ENCODE results near the gene PRAC1.

PRAC1 gene

GRCh38 chr17:48745381-48746275, 23.3 kb upstream of the PRAC1 start:
- peak overlapping the region; percentile 10; the same call in 1 of the 2 replicates for H3K4me2 ChIP-seq
- H3K4me3 ChIP-seq (IDR thresholded peaks at IDR 0.05; ENCODE audit: insufficient read depth, low read depth, low read length): no peak overlapping the region
- H3K27me3 ChIP-seq (ENCODE audit: insufficient read depth, low read depth): peaks cover 9% of the 10 kb centered on the region; the same call in 1 of the 2 replicates

GRCh38 chr17:48740537-48740936, 18.2 kb upstream of the PRAC1 start:
- Histone ChIP-seq H3K79me2 (ENCODE audit: insufficient read depth, low read depth) (no peaks in the 10 kb centered on the region), H3K4me3 (IDR thresholded peaks at IDR 0.05; ENCODE audit: insufficient read depth, low read depth, low read length) (no peak overlapping the region), H3K27me3 (ENCODE audit: insufficient read depth, low read depth) (peaks cover 21% of the 10 kb centered on the region; the same call in 1 of the 2 replicates), H3K4me2 (no peak overlapping the region), H3K27ac (no peak overlapping the region), H2AFZ (ENCODE audit: low read depth) (no peak overlapping the region), H4K20me1 (ENCODE audit: insufficient read depth) (no peaks in the 10 kb centered on the region), H3K36me3 (ENCODE audit: insufficient read depth) (no peaks in the 10 kb centered on the region), H3K9ac (no peak overlapping the region), H3K4me1 (ENCODE audit: low read depth, poor library complexity, severe bottlenecking) (peaks cover 11% of the 10 kb centered on the region)
- no peak for TF ChIP-seq CTCF (conservative IDR thresholded peaks at IDR 0.05; ENCODE audit: low read depth, low read length)

More at GRCh38 chr17:48745381-48746275, 23.3 kb upstream of the PRAC1 start:
- H3K27ac ChIP-seq: no peak overlapping the region
- H3K36me3 ChIP-seq (ENCODE audit: insufficient read depth): no peaks in the 10 kb centered on the region
- H2AFZ ChIP-seq (ENCODE audit: low read depth): no peak overlapping the region
- no peak overlapping the region for H3K9ac ChIP-seq
- H3K4me1 ChIP-seq (ENCODE audit: low read depth, poor library complexity, severe bottlenecking): peaks cover 19% of the 10 kb centered on the region
- H3K79me2 ChIP-seq (ENCODE audit: insufficient read depth, low read depth): no peaks in the 10 kb centered on the region
- H4K20me1 ChIP-seq (ENCODE audit: insufficient read depth): no peaks in the 10 kb centered on the region
- TF ChIP-seq CTCF (conservative IDR thresholded peaks at IDR 0.05; ENCODE audit: low read depth, low read length): no peak

- Histone ChIP-seq H3K4me1 (ENCODE audit: low read depth, poor library complexity, severe bottlenecking) (no peaks in the 10 kb centered on the region), H3K27me3 (ENCODE audit: insufficient read depth, low read depth) (peaks cover 30% of the 10 kb centered on the region; the same call in 1 of the 2 replicates), H4K20me1 (ENCODE audit: insufficient read depth) (no peaks in the 10 kb centered on the region), H2AFZ (ENCODE audit: low read depth) (no peak overlapping the region), H3K4me3 (IDR thresholded peaks at IDR 0.05; ENCODE audit: insufficient read depth, low read depth, low read length) (no peak overlapping the region), H3K79me2 (ENCODE audit: insufficient read depth, low read depth) (no peaks in the 10 kb centered on the region), H3K9ac (no peak overlapping the region), H3K27ac (no peak overlapping the region), H3K36me3 (ENCODE audit: insufficient read depth) (no peaks in the 10 kb centered on the region), H3K4me2 (no peak overlapping the region)
- no peak for TF ChIP-seq CTCF (conservative IDR thresholded peaks at IDR 0.05; ENCODE audit: low read depth, low read length)
Measured at GRCh38 chr17:48738803-48739526, 16.6 kb upstream of the PRAC1 start.

- Histone ChIP-seq H3K79me2 (ENCODE audit: insufficient read depth, low read depth) (no peaks in the 10 kb centered on the region), H3K9ac (no peak overlapping the region), H3K36me3 (ENCODE audit: insufficient read depth) (no peaks in the 10 kb centered on the region), H2AFZ (ENCODE audit: low read depth) (no peak overlapping the region), H3K4me1 (ENCODE audit: low read depth, poor library complexity, severe bottlenecking) (no peaks in the 10 kb centered on the region), H4K20me1 (ENCODE audit: insufficient read depth) (no peaks in the 10 kb centered on the region), H3K4me3 (IDR thresholded peaks at IDR 0.05; ENCODE audit: insufficient read depth, low read depth, low read length) (no peak overlapping the region), H3K27ac (no peak overlapping the region), H3K27me3 (ENCODE audit: insufficient read depth, low read depth) (peaks cover 30% of the 10 kb centered on the region; the same call in 1 of the 2 replicates), H3K4me2 (no peak overlapping the region)
- TF ChIP-seq CTCF (conservative IDR thresholded peaks at IDR 0.05; ENCODE audit: low read depth, low read length): no peak
Measured at GRCh38 chr17:48738424-48738802, 16.1 kb upstream of the PRAC1 start.
